HepG2 (cell line): ENCODE measurements around the gene NENF. TPM values are rescaled to one million over a fixed set of nuclear protein-coding genes. Genes with fewer than 3 reads are reported as not detected.

ENCODE experiments used
- ATF2 ChIP-seq: sonication (generic); formaldehyde crosslinking; IDR thresholded peaks from 2 replicates; pipeline ENCODE4 v1.4.0; 2020; ENCODE audit warnings: missing genetic modification reagents
- CENPBD1 ChIP-seq: sonication (generic); formaldehyde crosslinking; IDR thresholded peaks from 2 replicates; pipeline ENCODE4 v1.8.0; 2022; ENCODE audit warnings: missing genetic modification reagents, low read depth, mild to moderate bottlenecking, borderline replicate concordance
- MLXIP ChIP-seq: sonication (generic); formaldehyde crosslinking; IDR thresholded peaks from 2 replicates; pipeline ENCODE4 v1.9.0; 2021; ENCODE audit warnings: missing genetic modification reagents, borderline replicate concordance
- ZNF251 ChIP-seq: sonication (generic); formaldehyde crosslinking; IDR thresholded peaks from 2 replicates; pipeline ENCODE4 v1.9.0; 2021; ENCODE audit warnings: mild to moderate bottlenecking, missing genetic modification reagents
- ZNF282 ChIP-seq: fragments of 450-650 bp; IDR thresholded peaks from 2 replicates; pipeline ENCODE4 v1.6.1; 2018; ENCODE audit not compliant: partially characterized antibody
- ZNF512 ChIP-seq: sonication (generic); formaldehyde crosslinking; IDR thresholded peaks from 2 replicates; pipeline ENCODE4 v1.4.0; 2020; ENCODE audit warnings: mild to moderate bottlenecking, missing genetic modification reagents
- ZNF703 ChIP-seq: sonication (generic); formaldehyde crosslinking; IDR thresholded peaks from 2 replicates; pipeline ENCODE4 v1.5.1; 2020; ENCODE audit warnings: missing genetic modification reagents, mild to moderate bottlenecking, moderate library complexity, borderline replicate concordance
- polyA plus RNA-seq, 8 experiments: library from polyadenylated mRNA; depleted of rRNA in 3 of 8; stranded (reverse) in 7 of 8; unstranded in 1 of 8; fragments of >200 nt; fragmentation: Illumina TruSeq in 4 of 8; extraction: Trizol in 4 of 8; gene quantifications; 2 replicates each; pipeline versions ENCODE4 v1.2.1 to v1.2.3, GENCODE V29; 2011 to 2016; ENCODE audit warnings: low read depth in 4 of 8, missing spikeins in 1 of 8, mixed read lengths in 1 of 8; ENCODE audit not compliant: insufficient read depth in 1 of 8
- total RNA-seq, 5 experiments: library from RNA; depleted of rRNA; stranded (reverse); fragments of >200 nt; fragmentation: Illumina TruSeq; extraction: Trizol; gene quantifications; 2 replicates each; pipeline ENCODE4 v1.2.3, GENCODE V29; 2016; ENCODE audit warnings: low read depth in 1 of 5

Gene NENF
- total and polyA plus RNA-seq, 2 of the 13 experiments (the other 11 are each of a cell fraction or from before 2014, with no cell fraction given) = 31.7 to 40.4 TPM

- TF ChIP-seq ZNF512 (no peak), ZNF282 (no peak), ATF2 (CRISPR knock-in tag) (no peak), ZNF251 (no peak), ZNF703 (CRISPR knock-in tag) (no peak), CENPBD1 (no peak), MLXIP (CRISPR knock-in tag) (no peak)
Measured at GRCh38 chr1:212487286-212487685, 54.6 kb downstream of the NENF start (continued).
